Esophagus (tissue), 2 donors: ENCODE results near the gene CTSZ. TPM values are rescaled to one million over a fixed set of nuclear protein-coding genes. Genes with fewer than 3 reads are reported as not detected.

ENCODE experiments used
- H3K27ac ChIP-seq, 2 donors: one replicate each; pipeline ENCODE4 v1.5.1; 2013; ENCODE audit warnings: low read depth in 2 of 2, mild to moderate bottlenecking in 2 of 2, inconsistent platforms in 1 of 2, low read length in 1 of 2, moderate library complexity in 1 of 2
- H3K27me3 ChIP-seq, 2 donors: one replicate each; pipeline ENCODE4 v1.6.1; 2013; ENCODE audit warnings: low read length in 2 of 2, control low read depth in 1 of 2, mild to moderate bottlenecking in 1 of 2; ENCODE audit not compliant: insufficient read depth in 2 of 2, control insufficient read depth in 1 of 2
- H3K36me3 ChIP-seq, 2 donors: one replicate each; pipeline ENCODE4 v1.6.1; 2013; ENCODE audit warnings: low read length in 1 of 2; ENCODE audit not compliant: control insufficient read depth in 2 of 2, insufficient read depth in 2 of 2
- H3K4me1 ChIP-seq, 2 donors: one replicate each; pipeline ENCODE4 v1.6.1; 2013; ENCODE audit warnings: low read length in 1 of 2; ENCODE audit not compliant: control insufficient read depth in 2 of 2, insufficient read depth in 2 of 2
- H3K4me3 ChIP-seq, 2 donors: one replicate each; pipeline ENCODE4 v1.5.1; 2013; ENCODE audit warnings: low read length in 2 of 2, mild to moderate bottlenecking in 2 of 2, low read depth in 1 of 2, moderate library complexity in 1 of 2
- H3K9me3 ChIP-seq, 2 donors: one replicate each; pipeline ENCODE4 v1.6.1; 2013; ENCODE audit warnings: mild to moderate bottlenecking in 2 of 2, low read depth in 1 of 2, low read length in 1 of 2, moderate library complexity in 1 of 2; ENCODE audit not compliant: control insufficient read depth in 2 of 2, insufficient read depth in 1 of 2
- WGBS, 2 donors: extraction: QIAGEN DNeasy Blood & Tissue Kit; methylation state at CpG; one replicate each; pipeline ENCODE4 v1.1.7; 2013; 5-methylcytosine and 5-hydroxymethylcytosine counted together
- polyA plus RNA-seq, 2 donors: library from polyadenylated mRNA; stranded (reverse); fragments of 200-250 nt; gene quantifications; one replicate each; pipeline ENCODE4 v1.2.3, GENCODE V29; 2013
- donor health status: healthy with polysubstance abuse.
- donor health status: Bipolar disorder and iron deficiency.

The CTSZ gene
- polyA plus RNA-seq, 2 donors = 17.0 to 41.9 TPM

GRCh38 chr20:59025086-59025485 is 18.0 kb upstream of the CTSZ start:
- H3K27me3 ChIP-seq = no peaks in the 10 kb centered on the region
- H3K27ac ChIP-seq = no peak overlapping the region
- 67 to 72% methylated on average over 2 of the region's 2 CpGs for WGBS, 2 donors
- no peaks in the 10 kb centered on the region for H3K9me3 ChIP-seq
- H3K4me1 ChIP-seq = peaks cover 0 to 2% of the 10 kb centered on the region in 2 donors
- no peak overlapping the region for H3K4me3 ChIP-seq
- peaks cover 13 to 19% of the 10 kb centered on the region in 2 donors for H3K36me3 ChIP-seq

- Histone ChIP-seq H3K27ac (no peak overlapping the region), H3K9me3 (no peaks in the 10 kb centered on the region), H3K4me3 (no peak overlapping the region), H3K27me3 (no peaks in the 10 kb centered on the region), H3K4me1 (peaks cover 0 to 2% of the 10 kb centered on the region in 2 donors), H3K36me3 (peaks cover 13 to 19% of the 10 kb centered on the region in 2 donors)
- WGBS, 2 donors = 94 to 95% methylated on average over 24 of the region's 24 CpGs
These were observed 17.1 kb upstream of the CTSZ start for GRCh38 chr20:59024111-59024530.

GRCh38 chr20:59023616-59024015 is 16.6 kb upstream of the CTSZ start:
- peaks cover 0 to 2% of the 10 kb centered on the region in 2 donors for H3K4me1 ChIP-seq
- peaks cover 13 to 19% of the 10 kb centered on the region in 2 donors for H3K36me3 ChIP-seq
- 94% methylated on average over 13 of the region's 13 CpGs for WGBS, 2 donors
- no peak overlapping the region for H3K4me3 ChIP-seq
- no peaks in the 10 kb centered on the region for H3K27me3 ChIP-seq
- H3K9me3 ChIP-seq = no peaks in the 10 kb centered on the region
- no peak overlapping the region for H3K27ac ChIP-seq

- H3K36me3 ChIP-seq = peaks cover 13 to 19% of the 10 kb centered on the region in 2 donors
- no peaks in the 10 kb centered on the region for H3K27me3 ChIP-seq
- 93 to 95% methylated on average over 15 of the region's 15 CpGs for WGBS, 2 donors
- no peak overlapping the region for H3K4me3 ChIP-seq
- no peak overlapping the region for H3K27ac ChIP-seq
- H3K4me1 ChIP-seq = peaks cover 0 to 2% of the 10 kb centered on the region in 2 donors
- H3K9me3 ChIP-seq = no peaks in the 10 kb centered on the region
These were observed 15.7 kb upstream of the CTSZ start for GRCh38 chr20:59022754-59023153.

GRCh38 chr20:59020938-59021551 is 14.0 kb upstream of the CTSZ start:
- H3K27ac ChIP-seq = no peak overlapping the region
- 41 to 52% methylated on average over 5 of the region's 5 CpGs for WGBS, 2 donors

GRCh38 chr20:59019217-59019616 is 12.2 kb upstream of the CTSZ start, which contains the start of gene TUBB1:
TSS of gene TUBB1 (plus strand) at chr20:59019429. CDS start at chr20:59019523, 94 bp downstream.
- H3K4me1 ChIP-seq = peaks cover 0 to 2% of the 10 kb centered on the region in 2 donors
- H3K27ac ChIP-seq = no peak within 1 kb of the TSS
- 96 to 97% methylated on average over 5 of the region's 5 CpGs for WGBS, 2 donors
- no peaks in the 10 kb centered on the region for H3K27me3 ChIP-seq
- no peak within 1 kb of the TSS for H3K4me3 ChIP-seq
- H3K36me3 ChIP-seq = peaks cover 4 to 8% of the 10 kb centered on the region in 2 donors
- no peaks in the 10 kb centered on the region for H3K9me3 ChIP-seq

More at GRCh38 chr20:59020938-59021551, 14.0 kb upstream of the CTSZ start:
- Histone ChIP-seq H3K4me1 (peaks cover 2% of the 10 kb centered on the region in 2 donors), H3K36me3 (peaks cover 13 to 14% of the 10 kb centered on the region in 2 donors), H3K9me3 (no peaks in the 10 kb centered on the region), H3K27me3 (no peaks in the 10 kb centered on the region), H3K4me3 (no peak overlapping the region)

- H3K36me3 ChIP-seq = peaks cover under 1 to 5% of the 10 kb centered on the region in 2 donors
- H3K27ac ChIP-seq = no peak overlapping the region
- no peaks in the 10 kb centered on the region for H3K9me3 ChIP-seq
- H3K4me3 ChIP-seq = no peak overlapping the region
- H3K4me1 ChIP-seq = peaks cover 0 to 4% of the 10 kb centered on the region in 2 donors
- 94 to 96% methylated on average over 10 of the region's 10 CpGs for WGBS, 2 donors
- no peaks in the 10 kb centered on the region for H3K27me3 ChIP-seq
These were observed 11.8 kb upstream of the CTSZ start for GRCh38 chr20:59018817-59019216.

GRCh38 chr20:59017493-59018231 is 10.6 kb upstream of the CTSZ start:
- peaks cover 0 to under 1% of the 10 kb centered on the region in 2 donors for H3K36me3 ChIP-seq
- WGBS, 2 donors = 89 to 92% methylated on average over 16 of the region's 16 CpGs
- H3K4me1 ChIP-seq = peaks cover 0 to 4% of the 10 kb centered on the region in 2 donors
- no peaks in the 10 kb centered on the region for H3K9me3 ChIP-seq
- H3K4me3 ChIP-seq = no peak overlapping the region
- H3K27ac ChIP-seq = no peak overlapping the region
- no peaks in the 10 kb centered on the region for H3K27me3 ChIP-seq

- Histone ChIP-seq H3K36me3 (no peaks in the 10 kb centered on the region), H3K4me3 (no peak overlapping the region), H3K27me3 (no peaks in the 10 kb centered on the region), H3K9me3 (no peaks in the 10 kb centered on the region), H3K27ac (no peak overlapping the region), H3K4me1 (peaks cover 0 to 4% of the 10 kb centered on the region in 2 donors)
- WGBS, 2 donors = 50 to 54% methylated on average over 4 of the region's 4 CpGs
These were observed 9.9 kb upstream of the CTSZ start for GRCh38 chr20:59016795-59017492.
